Heart left ventricle (tissue), 16 donors: ENCODE data around the gene GRIN2A. TPM values are rescaled to one million over a fixed set of nuclear protein-coding genes. Genes with fewer than 3 reads are reported as not detected.
A peak's percentile ranks its signal among the peaks of the same experiment; 100 is the strongest.

Experiments used
- ATAC-seq, 4 donors: fragments of 200-7000 bp; cut with Tn5 transposase; one replicate each; pipeline ENCODE4 v1.9.1; 2020 to 2022; ENCODE audit warnings: moderate library complexity in 4 of 4, mild to moderate bottlenecking in 3 of 4, moderate number of reproducible peaks in 1 of 4
- DNase-seq, 5 donors: peaks; one replicate each; pipeline ENCODE4 v3.0.0-alpha.2; 2020
- H3K27ac ChIP-seq, 12 donors: fragments of 200-600 bp; sonication (generic) in 4 of 12; one replicate each; pipeline versions ENCODE4 v1.5.0 to v1.8.0; 2016 to 2022; ENCODE audit warnings: mild to moderate bottlenecking in 2 of 12
- H3K27me3 ChIP-seq, 9 donors: fragments of 200-600 bp; sonication (generic) in 2 of 9; one replicate each; pipeline versions ENCODE4 v1.5.1 to v1.8.0; 2016 to 2022; ENCODE audit warnings: mild to moderate bottlenecking in 3 of 9
- H3K36me3 ChIP-seq, 9 donors: fragments of 200-600 bp; sonication (generic) in 2 of 9; one replicate each; pipeline versions ENCODE4 v1.5.0 to v1.8.0; 2018 to 2022; ENCODE audit warnings: mild to moderate bottlenecking in 2 of 9
- H3K4me1 ChIP-seq, 12 donors: fragments of 200-600 bp; sonication (generic) in 4 of 12; one replicate each; pipeline versions ENCODE4 v1.5.0 to v1.8.0; 2016 to 2022; ENCODE audit warnings: mild to moderate bottlenecking in 3 of 12
- H3K4me3 ChIP-seq, 12 donors: fragments of 200-600 bp; sonication (generic) in 4 of 12; one replicate each; pipeline versions ENCODE4 v1.5.0 to v1.8.0; 2017 to 2022; ENCODE audit warnings: mild to moderate bottlenecking in 9 of 12, moderate library complexity in 4 of 12
- H3K9me3 ChIP-seq, 12 donors: fragments of 200-600 bp; sonication (generic) in 4 of 12; one replicate each; pipeline versions ENCODE4 v1.5.0 to v1.8.0; 2016 to 2022; ENCODE audit warnings: mild to moderate bottlenecking in 1 of 12
- CTCF ChIP-seq, 12 donors: fragments of 200-600 bp; sonication (generic) in 4 of 12; IDR thresholded peaks; one replicate each; pipeline versions ENCODE4 v1.5.0 to v1.8.0; 2018 to 2022; ENCODE audit warnings: antibody characterized with exemption in 12 of 12, mild to moderate bottlenecking in 5 of 12
- POLR2A ChIP-seq, 2 donors: fragments of 450-650 bp; IDR thresholded peaks; one replicate each; pipeline ENCODE4 v1.6.1; 2017; ENCODE audit warnings: antibody characterized with exemption in 2 of 2, mild to moderate bottlenecking in 2 of 2, moderate library complexity in 2 of 2
- WGBS, 4 donors: extraction: QIAGEN DNeasy Blood & Tissue Kit in 2 of 4; methylation state at CpG; one replicate each; pipeline versions ENCODE4 v1.1.5 to v1.1.7; 2013 to 2018; 5-methylcytosine and 5-hydroxymethylcytosine counted together
- intact Hi-C, 10 donors: fragments of 100-400 bp; cut with DNase I; formaldehyde crosslinking; loops; one replicate each; pipeline versions ENCODE4 v1.11.1 to v1.14.2; 2022
- polyA plus RNA-seq, 2 donors: library from polyadenylated mRNA; stranded (reverse); fragments of 200-250 nt; gene quantifications; one replicate each; pipeline ENCODE4 v1.2.3, GENCODE V29; 2013
- total RNA-seq, 9 donors: library from RNA; depleted of rRNA in 2 of 9; stranded (reverse); fragments of >200 nt in 2 of 9; fragmentation: NEBNext Ultra II Directional in 3 of 9; extraction: Animal tissue kit (Norgen Biotek cat#: 25700) in 3 of 9; gene quantifications; one replicate each; pipeline versions ENCODE4 v1.1.0 to v1.2.4, GENCODE V29; 2016 to 2023
- donor health status: ischemic (EF 13 %, LVEDD 7.1; RV severe dilation, severe dysfunction).
- donor health status: healthy with polysubstance abuse.
- donor health status: DM: no; HTN: yes; CAD: no.
- donor health status: DM: no; HTN: no; CAD: no.
- donor health status: ischemic (EF 25% LVEDD 6.9; RV normal size, moderate dysfunction).
- donor health status: ischemic (EF 25% LVEDD 5.7; RV mildly dilated, moderate dysfunction).
- donor health status: healthy.
- donor health status: DM: yes; HTN: yes; CAD: no.
- donor health status: ischemic (EF 35%, LVEDD 5.7; RV mildly dilated, moderate dysfunction).
- donor health status: nonischemic (EF 11% LVEDD 7.7; RV severe dilation, severe dysfunction).
- donor health status: DM: yes; HTN: yes; CAD: no.
- donor health status: PGD.
- donor health status: ischemic (EF 29% LVEDD 5.4; RV normal size, mild dysfunction).
- donor health status: nonischemic (EF 23%, LVEDD 6.1; RV moderate dilation, normal function).

Gene GRIN2A
- total and polyA plus RNA-seq, 11 donors: 0.01 to 4.6 (median 2.6) TPM

GRCh38 chr16:10188236-10188635, 6.0 kb upstream of the GRIN2A start:
- TF ChIP-seq POLR2A (IDR thresholded peaks at IDR 0.05) (no peak), CTCF (IDR thresholded peaks at IDR 0.05) (no peak)
- Histone ChIP-seq H3K4me3 (no peak overlapping the region), H3K27me3 (peaks cover 0 to 48% (median 17%) of the 10 kb centered on the region in 9 donors), H3K27ac (no peak overlapping the region), H3K4me1 (peaks cover 0 to 4% (median 0%) of the 10 kb centered on the region in 12 donors), H3K9me3 (no peaks in the 10 kb centered on the region), H3K36me3 (no peaks in the 10 kb centered on the region)
- intact Hi-C loops: loop anchor here in 6 of 10 donors (10.0 kb wide), 5 partner anchors 543 to 1623 kb away; no protein-coding TSS in a partner anchor
- ATAC-seq (no peak), DNase-seq (no peak)
- WGBS, 4 donors: 29 to 38% (median 32%) methylated on average over 3 of the region's 3 CpGs

GRCh38 chr16:10181196-10182162, 749 bp downstream of the GRIN2A start:
- Histone ChIP-seq H3K27ac (no peak overlapping the region), H3K9me3 (no peaks in the 10 kb centered on the region), H3K4me1 (peaks cover 0 to 28% (median 16%) of the 10 kb centered on the region in 12 donors), H3K27me3 (peaks cover 24 to 81% (median 53%) of the 10 kb centered on the region in 9 donors), H3K4me3 (peak overlapping the region in 11 of 12 donors; percentile 17 to 47 (median 30)), H3K36me3 (no peaks in the 10 kb centered on the region)
- TF ChIP-seq POLR2A (IDR thresholded peaks at IDR 0.05) (no peak), CTCF (IDR thresholded peaks at IDR 0.05) (peak; percentile 79 to 98 (median 90))
- WGBS, 4 donors: 1 to 3% (median 2%) methylated on average over 63 to 85 of the region's 85 CpGs
- DNase-seq (peak; percentile 44 to 76 (median 54)), ATAC-seq (peak; percentile 56 to 95 (median 88))
- intact Hi-C loops: loop anchor here (1.0 to 10.0 kb wide), 16 partner anchors 149 to 1617 kb away; no protein-coding TSS in a partner anchor

GRCh38 chr16:10180771-10181163, 1.5 kb downstream of the GRIN2A start:
- H3K4me3 ChIP-seq: peak overlapping the region in 3 of 12 donors; percentile 17 to 42 (median 40)
- no peaks in the 10 kb centered on the region for H3K9me3 ChIP-seq
- H3K4me1 ChIP-seq: peaks cover 0 to 28% (median 16%) of the 10 kb centered on the region in 12 donors
- peak in 3 of 5 donors; percentile 33 to 64 (median 46) for DNase-seq
- TF ChIP-seq CTCF (IDR thresholded peaks at IDR 0.05) (peak in 10 of 12 donors; percentile 14 to 47 (median 32)), POLR2A (IDR thresholded peaks at IDR 0.05) (no peak)
- WGBS, 4 donors: 2 to 5% (median 4%) methylated on average over 15 to 24 of the region's 24 CpGs
- intact Hi-C loops: loop anchor here (1.0 to 10.0 kb wide), 15 partner anchors 148 to 1616 kb away; no protein-coding TSS in a partner anchor
- ATAC-seq: peak in 3 of 4 donors; percentile 11 to 56 (median 41)
- H3K27me3 ChIP-seq: peaks cover 24 to 76% (median 49%) of the 10 kb centered on the region in 9 donors
- no peak overlapping the region for H3K27ac ChIP-seq
- H3K36me3 ChIP-seq: no peaks in the 10 kb centered on the region
